Caco-2 (cell line): ENCODE measurements around the gene NUDCD2. TPM values are rescaled to one million over a fixed set of nuclear protein-coding genes. Genes with fewer than 3 reads are reported as not detected.
A peak's percentile ranks its signal among the peaks of the same experiment; 100 is the strongest.

Source experiments
- BruUV-seq: library from RNA; stranded (reverse); fragments of 400-500 nt; replicated peaks from 2 replicates; lab custom pipeline; 2021; lab: Mats Ljungman, UMichigan
- CTCF ChIA-PET: fragments of 300-600 bp; sonication (Branson Sonifier 250); formaldehyde crosslinking; loops from one replicate; lab custom pipeline; 2022; ENCODE audit warnings: antibody characterized with exemption; lab: Charles Lee
- POLR2A ChIA-PET: fragments of 300-600 bp; sonication (Branson Sonifier 250); formaldehyde crosslinking; loops from one replicate; lab custom pipeline; 2022; ENCODE audit warnings: antibody characterized with exemption; lab: Charles Lee
- DNase-seq, 2 experiments: peaks; one replicate each; pipeline versions ENCODE4 v3.0.0 to v3.0.0-alpha.2; 2020 to 2022
- H3K27me3 ChIP-seq: replicated peaks from 2 replicates; pipeline ENCODE4 v1.6.0; 2011; ENCODE audit warnings: low read length; ENCODE audit not compliant: control insufficient read depth, insufficient read depth
- H3K36me3 ChIP-seq: 2 replicates; pipeline ENCODE4 v1.5.1; 2011; ENCODE audit warnings: low read length; ENCODE audit not compliant: control insufficient read depth, insufficient read depth
- H3K4me1 ChIP-seq: fragments of 250-450 bp; sonication (Bioruptor Pico); 2 replicates; pipeline ENCODE4 v1.5.1; 2020; ENCODE audit warnings: mild to moderate bottlenecking
- H3K4me3 ChIP-seq: 2 replicates; pipeline ENCODE4 v1.5.1; 2011; ENCODE audit warnings: low read depth, mild to moderate bottlenecking, control low read depth, low read length
- H3K9me3 ChIP-seq: fragments of 250-450 bp; sonication (Bioruptor Pico); 2 replicates; pipeline ENCODE4 v1.5.1; 2020; ENCODE audit warnings: mild to moderate bottlenecking, moderate library complexity
- H3K27ac Mint-ChIP-seq: one replicate; pipeline ENCODE4 v1.8.0; 2022; ENCODE audit warnings: mixed read lengths; ENCODE audit not compliant: unreplicated experiment
- H3K27me3 Mint-ChIP-seq: one replicate; pipeline ENCODE4 v1.8.0; 2022; ENCODE audit warnings: mixed read lengths; ENCODE audit not compliant: insufficient read depth, unreplicated experiment
- H3K36me3 Mint-ChIP-seq: one replicate; pipeline ENCODE4 v1.8.0; 2022; ENCODE audit warnings: mild to moderate bottlenecking, mixed read lengths; ENCODE audit not compliant: insufficient read depth, unreplicated experiment
- H3K4me1 Mint-ChIP-seq: one replicate; pipeline ENCODE4 v1.8.0; 2022; ENCODE audit warnings: low read depth, mixed read lengths; ENCODE audit not compliant: unreplicated experiment
- H3K4me3 Mint-ChIP-seq: one replicate; pipeline ENCODE4 v1.8.0; 2022; ENCODE audit warnings: mild to moderate bottlenecking, moderate library complexity, mixed read lengths; ENCODE audit not compliant: unreplicated experiment
- H3K9me3 Mint-ChIP-seq: one replicate; pipeline ENCODE4 v1.8.0; 2022; ENCODE audit warnings: mixed read lengths; ENCODE audit not compliant: unreplicated experiment
- CTCF ChIP-seq, 2 experiments: fragments of 200-600 bp in 1 of 2; IDR thresholded peaks; 1 replicate in 1 of 2; 2 replicates in 1 of 2; pipeline versions ENCODE4 v1.5.1 to v1.8.0; 2011 to 2022; ENCODE audit warnings: antibody characterized with exemption in 1 of 2, control low read depth in 1 of 2, inconsistent platforms in 1 of 2, low read depth in 1 of 2, low read length in 1 of 2, mild to moderate bottlenecking in 1 of 2, moderate library complexity in 1 of 2; ENCODE audit not compliant: insufficient read depth in 1 of 2, severe bottlenecking in 1 of 2, unreplicated experiment in 1 of 2
- intact Hi-C: fragments of 100-400 bp; cut with micrococcal nuclease; formaldehyde crosslinking; loops from one replicate; pipeline ENCODE4 v1.10.0; 2022; ENCODE audit not compliant: unreplicated experiment
- total RNA-seq: library from RNA; stranded (reverse); gene quantifications from 2 replicates; pipeline ENCODE4 v1.2.3, GENCODE V29; 2022

The NUDCD2 gene
- total RNA-seq, 1 experiment from 2014 or later, result 50.0 TPM

- DNase-seq, result peak; percentile 94 to 95
- Mint-ChIP-seq H3K27me3 (no peaks in the 10 kb centered on the region), H3K4me3 (peak within 1 kb of the TSS; percentile 85), H3K9me3 (no peaks in the 10 kb centered on the region), H3K27ac (peak within 1 kb of the TSS; percentile 94), H3K36me3 (peaks cover 11% of the 10 kb centered on the region), H3K4me1 (peaks cover 12% of the 10 kb centered on the region)
- BruUV-seq, result no TSS peak
- Histone ChIP-seq H3K9me3 (no peaks in the 10 kb centered on the region), H3K36me3 (no peaks in the 10 kb centered on the region), H3K4me3 (peak within 1 kb of the TSS; percentile 72), H3K4me1 (peaks cover 29% of the 10 kb centered on the region), H3K27me3 (no peaks in the 10 kb centered on the region)
- POLR2A ChIA-PET, result interaction anchor here (1.0 to 1.5 kb wide), 3 partner anchors 45 to 68 kb away, joined by 3 to 19 read pairs (median 6); partner anchors contain the start of genes CCNG1, HMMR and NUDCD2
- intact Hi-C loops, result loop anchor here (1.0 kb wide), 1 partner anchor 45 kb away; the partner anchor contains the start of genes HMMR and NUDCD2
- CTCF ChIA-PET, result interaction anchor here (1.0 to 1.5 kb wide), 2 partner anchors 17 to 45 kb away, joined by 4 to 5 read pairs; partner anchors contain the start of gene HMMR
- peak; percentile 32 to 75 for TF ChIP-seq CTCF (IDR thresholded peaks at IDR 0.05; ENCODE audit: insufficient read depth in 1 of 2, low read depth in 1 of 2, low read length in 1 of 2, severe bottlenecking in 1 of 2, unreplicated experiment in 1 of 2)
Measured at GRCh38 chr5:163505368-163506094, 45.6 kb upstream of the NUDCD2 start, which contains the start of gene MAT2B. Gene MAT2B, plus strand, starts transcription at chr5:163505619. Its CDS starts 68 bp downstream, at chr5:163505687.

GRCh38 chr5:163505049-163505367 is 45.1 kb upstream of the NUDCD2 start:
- intact Hi-C loops, result loop anchor here (1.0 kb wide), 1 partner anchor 45 kb away; the partner anchor contains the start of genes HMMR and NUDCD2
- no peak for TF ChIP-seq CTCF (IDR thresholded peaks at IDR 0.05; ENCODE audit: insufficient read depth in 1 of 2, low read depth in 1 of 2, low read length in 1 of 2, severe bottlenecking in 1 of 2, unreplicated experiment in 1 of 2)
- ChIA-PET POLR2A (interaction anchor here (1.0 to 1.5 kb wide), 3 partner anchors 45 to 67 kb away, joined by 3 to 19 read pairs (median 6); partner anchors contain the start of genes CCNG1, HMMR and NUDCD2), CTCF (interaction anchor here (1.0 to 1.5 kb wide), 2 partner anchors 16 to 44 kb away, joined by 4 to 5 read pairs; partner anchors contain the start of gene HMMR)
- Mint-ChIP-seq H3K9me3 (no peaks in the 10 kb centered on the region), H3K4me3 (peak overlapping the region; percentile 85), H3K4me1 (peaks cover 12% of the 10 kb centered on the region), H3K27ac (peak overlapping the region; percentile 94), H3K27me3 (no peaks in the 10 kb centered on the region), H3K36me3 (peaks cover 11% of the 10 kb centered on the region)
- Histone ChIP-seq H3K4me1 (peaks cover 29% of the 10 kb centered on the region), H3K36me3 (no peaks in the 10 kb centered on the region), H3K9me3 (no peaks in the 10 kb centered on the region), H3K4me3 (peak overlapping the region; percentile 72), H3K27me3 (no peaks in the 10 kb centered on the region)
- DNase-seq, result no peak
- BruUV-seq, result no TSS peak

- Histone ChIP-seq H3K4me1 (peaks cover 23% of the 10 kb centered on the region), H3K27me3 (no peaks in the 10 kb centered on the region), H3K36me3 (no peaks in the 10 kb centered on the region), H3K9me3 (no peaks in the 10 kb centered on the region), H3K4me3 (peak overlapping the region; percentile 72)
- DNase-seq, result no peak
- Mint-ChIP-seq H3K9me3 (no peaks in the 10 kb centered on the region), H3K36me3 (peaks cover 11% of the 10 kb centered on the region), H3K27me3 (no peaks in the 10 kb centered on the region), H3K4me1 (peaks cover 11% of the 10 kb centered on the region), H3K4me3 (peak overlapping the region; percentile 85), H3K27ac (peak overlapping the region; percentile 94)
- intact Hi-C loops, result no loop called here
- no TSS peak for BruUV-seq
- POLR2A ChIA-PET, result interaction anchor here (1.5 kb wide), 1 partner anchor 46 kb away, joined by 6 read pairs; no protein-coding TSS in a partner anchor
- CTCF ChIA-PET, result interaction anchor here (1.5 kb wide), 1 partner anchor 15 kb away, joined by 5 read pairs; no protein-coding TSS in a partner anchor
- TF ChIP-seq CTCF (IDR thresholded peaks at IDR 0.05; ENCODE audit: insufficient read depth in 1 of 2, low read depth in 1 of 2, low read length in 1 of 2, severe bottlenecking in 1 of 2, unreplicated experiment in 1 of 2), result no peak
Measured at GRCh38 chr5:163504079-163504931, 44.4 kb upstream of the NUDCD2 start.
